GM10266 (cell line): Measurements from ENCODE around the gene NOP16.
"Not testable (repeated sequence)": the region's sequence is repeated elsewhere in the genome, so short reads cannot be mapped to it uniquely, and the experiment has no call there.

ENCODE experiments used
- DNase-seq: peaks from one replicate; pipeline ENCODE4 v3.0.0; 2012; ENCODE audit errors: extremely low spot score
- TF ChIP-seq, protein P1 (sequence below): IDR thresholded peaks from 2 replicates; pipeline ENCODE4 v1.5.1; 2012; ENCODE audit warnings: mild to moderate bottlenecking, low read depth; ENCODE audit not compliant: control insufficient read depth, insufficient read depth; ENCODE audit errors: missing control alignments

The NOP16 gene

DNA sequence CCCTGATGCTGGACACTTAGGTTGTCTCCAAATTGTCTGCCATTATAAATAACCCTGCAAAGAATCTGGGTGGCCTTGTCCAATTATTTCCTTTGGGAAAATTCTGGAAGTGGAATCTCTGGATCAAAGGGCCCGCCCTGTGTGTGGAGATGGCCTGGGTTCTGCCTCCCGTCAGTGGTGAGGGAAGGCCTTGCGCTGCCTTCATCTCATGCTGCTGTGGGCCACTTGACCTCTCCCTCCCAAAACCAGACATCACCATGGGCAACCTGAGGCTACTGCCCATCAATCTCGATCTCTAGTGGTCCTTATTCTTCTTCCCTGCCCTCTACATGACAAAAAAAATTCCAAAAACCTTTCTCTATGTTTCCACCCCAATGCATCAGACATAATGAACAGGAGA is 21.4 kb upstream of the NOP16 start:
- TF ChIP-seq, protein P1, sequence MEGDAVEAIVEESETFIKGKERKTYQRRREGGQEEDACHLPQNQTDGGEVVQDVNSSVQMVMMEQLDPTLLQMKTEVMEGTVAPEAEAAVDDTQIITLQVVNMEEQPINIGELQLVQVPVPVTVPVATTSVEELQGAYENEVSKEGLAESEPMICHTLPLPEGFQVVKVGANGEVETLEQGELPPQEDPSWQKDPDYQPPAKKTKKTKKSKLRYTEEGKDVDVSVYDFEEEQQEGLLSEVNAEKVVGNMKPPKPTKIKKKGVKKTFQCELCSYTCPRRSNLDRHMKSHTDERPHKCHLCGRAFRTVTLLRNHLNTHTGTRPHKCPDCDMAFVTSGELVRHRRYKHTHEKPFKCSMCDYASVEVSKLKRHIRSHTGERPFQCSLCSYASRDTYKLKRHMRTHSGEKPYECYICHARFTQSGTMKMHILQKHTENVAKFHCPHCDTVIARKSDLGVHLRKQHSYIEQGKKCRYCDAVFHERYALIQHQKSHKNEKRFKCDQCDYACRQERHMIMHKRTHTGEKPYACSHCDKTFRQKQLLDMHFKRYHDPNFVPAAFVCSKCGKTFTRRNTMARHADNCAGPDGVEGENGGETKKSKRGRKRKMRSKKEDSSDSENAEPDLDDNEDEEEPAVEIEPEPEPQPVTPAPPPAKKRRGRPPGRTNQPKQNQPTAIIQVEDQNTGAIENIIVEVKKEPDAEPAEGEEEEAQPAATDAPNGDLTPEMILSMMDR = no peak
- DNase-seq = no peak

DNA sequence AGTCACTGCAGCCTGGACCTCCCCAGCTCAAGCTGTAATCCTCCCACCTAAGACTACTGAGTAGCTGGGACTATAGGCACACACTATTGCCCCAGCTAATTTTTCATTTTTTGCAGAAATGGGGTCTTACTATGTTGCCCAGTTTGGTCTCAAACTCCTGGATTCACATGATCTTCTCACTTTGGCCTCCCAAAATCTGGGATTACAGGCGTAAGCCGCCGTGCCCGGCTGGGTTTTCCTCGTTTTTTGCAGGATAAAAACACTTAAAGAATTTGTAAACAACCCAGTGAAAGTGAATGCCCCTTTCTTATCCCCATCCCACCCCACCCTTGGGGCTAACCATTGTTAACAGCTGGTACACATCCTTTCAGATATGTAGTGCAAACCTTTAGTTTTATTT is 20.2 kb upstream of the NOP16 start:
- no peak for DNase-seq
- TF ChIP-seq, protein P1 = no peak

DNA sequence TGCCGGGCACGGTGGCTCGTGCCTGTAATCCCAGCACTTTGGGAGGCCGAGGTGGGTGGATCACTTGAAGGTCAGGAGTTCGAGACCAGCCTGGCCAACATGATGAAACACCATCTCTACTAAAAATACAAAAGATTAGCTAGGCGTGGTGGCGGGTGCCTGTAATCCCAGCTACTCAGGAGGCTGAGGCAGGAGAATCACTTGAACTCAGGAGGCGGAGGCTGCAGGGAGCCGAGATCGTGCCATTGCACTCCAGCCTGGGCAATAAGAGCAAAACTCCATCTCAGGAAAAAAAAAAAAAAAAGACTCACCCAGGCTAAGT is 19.8 kb upstream of the NOP16 start:
- DNase-seq = not testable (repeated sequence)

DNA sequence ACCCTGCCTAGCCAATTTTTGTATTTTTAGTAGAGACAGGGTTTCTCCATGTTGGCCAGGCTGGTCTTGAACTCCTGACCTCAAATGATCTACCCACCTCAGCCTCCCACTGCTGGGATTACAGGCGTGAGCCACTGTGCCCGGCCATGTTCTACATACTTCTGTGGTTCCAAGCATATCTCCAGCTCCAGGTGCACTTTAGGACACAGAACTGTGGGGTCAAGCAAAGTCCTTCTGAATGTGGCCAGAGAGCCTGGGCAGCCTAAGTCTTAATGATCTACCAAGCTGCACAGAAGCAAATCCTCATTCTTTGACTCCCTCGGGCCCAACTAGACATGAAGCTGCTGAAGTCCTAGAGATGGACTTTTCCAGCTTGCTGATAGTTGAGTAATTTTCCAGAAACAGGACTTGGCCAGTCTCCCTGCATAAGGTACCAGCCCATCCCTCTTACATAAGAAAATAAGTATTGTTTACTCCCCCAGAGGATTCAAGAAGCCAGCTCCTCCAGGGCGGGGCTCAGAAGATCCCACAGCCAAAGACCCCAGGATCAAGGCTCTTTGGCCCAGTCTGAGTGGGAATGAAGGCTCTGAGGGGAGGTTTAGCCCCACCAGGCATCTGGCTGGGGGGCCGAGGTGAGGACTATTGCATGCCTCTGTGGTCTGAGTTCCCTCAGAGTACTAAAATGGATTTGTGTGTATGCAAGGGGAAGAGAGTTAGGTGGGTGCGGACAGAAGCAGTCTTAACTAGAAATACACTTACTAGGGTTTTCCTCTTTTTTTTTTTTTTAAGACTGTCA is 19.3 kb upstream of the NOP16 start:
- no peak for DNase-seq
- TF ChIP-seq, protein P1 = no peak

DNA sequence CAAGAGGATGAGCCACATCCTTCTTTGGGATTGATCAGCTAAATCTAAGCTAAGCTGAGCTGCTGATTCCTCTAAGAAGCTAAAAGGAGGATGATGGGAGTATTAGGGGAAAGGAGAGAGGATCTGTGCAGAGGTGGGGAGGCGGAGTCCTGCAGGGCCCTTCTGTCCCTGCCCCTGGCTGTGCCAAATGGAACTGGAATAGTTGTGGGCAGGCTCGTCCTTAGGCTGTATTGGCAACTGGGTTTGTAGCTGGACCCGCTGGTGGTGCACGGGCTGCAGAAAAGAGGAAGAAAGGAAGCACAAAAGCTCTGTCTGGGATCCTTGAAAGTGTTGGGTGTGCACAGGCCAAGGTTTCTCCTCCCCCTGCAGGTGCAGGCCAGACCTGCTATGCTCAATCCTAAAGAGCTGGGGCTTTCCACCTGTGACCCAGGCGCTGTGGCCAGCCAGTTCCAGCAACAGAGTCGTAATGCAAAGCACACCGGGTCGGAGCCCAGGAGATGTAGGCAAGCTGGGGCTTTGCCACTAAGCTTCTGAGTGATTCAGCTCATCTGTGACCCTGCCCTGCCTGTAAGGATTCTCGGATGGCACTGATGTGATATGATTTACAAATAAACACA is 18.1 kb upstream of the NOP16 start:
- no peak for DNase-seq
- TF ChIP-seq, protein P1 = no peak

DNA sequence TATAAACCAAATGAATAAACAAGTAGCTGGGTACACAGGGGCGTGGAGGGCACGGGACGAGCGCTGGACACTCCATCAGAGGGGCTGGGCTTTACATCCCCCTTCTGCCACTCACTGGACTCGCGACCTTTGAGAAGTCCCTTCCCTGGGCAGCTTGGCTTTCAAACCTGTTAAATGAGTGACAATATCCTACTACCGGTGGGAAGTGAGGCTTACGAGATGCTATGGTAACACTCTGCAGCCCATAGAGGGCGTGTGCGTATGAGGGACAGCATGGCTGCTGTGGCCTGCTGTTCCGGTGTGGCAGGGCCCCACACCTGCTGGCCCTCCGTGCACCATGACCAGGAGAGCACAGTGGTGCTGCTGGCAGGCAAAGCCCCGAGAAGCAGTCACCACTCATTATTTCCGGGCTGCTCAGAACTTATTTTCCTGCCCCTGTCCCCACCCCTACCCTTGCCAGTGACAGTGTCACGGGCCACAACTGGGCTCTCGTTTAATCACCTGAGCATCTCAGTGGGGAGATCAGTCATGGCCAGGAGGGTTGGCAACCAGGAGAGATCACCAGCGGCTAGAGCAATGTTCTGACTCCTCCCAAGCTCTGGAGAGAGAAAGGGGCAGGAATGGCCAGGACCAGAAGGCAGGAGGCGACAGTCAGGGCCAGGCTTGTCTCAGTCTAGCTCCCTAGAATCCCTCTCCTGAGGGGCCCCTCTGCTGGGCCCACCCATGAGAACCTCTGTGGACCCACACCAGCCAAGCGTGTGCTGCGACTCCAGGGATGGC is 17.4 kb upstream of the NOP16 start:
- DNase-seq = no peak
- TF ChIP-seq, protein P1 = no peak

DNA sequence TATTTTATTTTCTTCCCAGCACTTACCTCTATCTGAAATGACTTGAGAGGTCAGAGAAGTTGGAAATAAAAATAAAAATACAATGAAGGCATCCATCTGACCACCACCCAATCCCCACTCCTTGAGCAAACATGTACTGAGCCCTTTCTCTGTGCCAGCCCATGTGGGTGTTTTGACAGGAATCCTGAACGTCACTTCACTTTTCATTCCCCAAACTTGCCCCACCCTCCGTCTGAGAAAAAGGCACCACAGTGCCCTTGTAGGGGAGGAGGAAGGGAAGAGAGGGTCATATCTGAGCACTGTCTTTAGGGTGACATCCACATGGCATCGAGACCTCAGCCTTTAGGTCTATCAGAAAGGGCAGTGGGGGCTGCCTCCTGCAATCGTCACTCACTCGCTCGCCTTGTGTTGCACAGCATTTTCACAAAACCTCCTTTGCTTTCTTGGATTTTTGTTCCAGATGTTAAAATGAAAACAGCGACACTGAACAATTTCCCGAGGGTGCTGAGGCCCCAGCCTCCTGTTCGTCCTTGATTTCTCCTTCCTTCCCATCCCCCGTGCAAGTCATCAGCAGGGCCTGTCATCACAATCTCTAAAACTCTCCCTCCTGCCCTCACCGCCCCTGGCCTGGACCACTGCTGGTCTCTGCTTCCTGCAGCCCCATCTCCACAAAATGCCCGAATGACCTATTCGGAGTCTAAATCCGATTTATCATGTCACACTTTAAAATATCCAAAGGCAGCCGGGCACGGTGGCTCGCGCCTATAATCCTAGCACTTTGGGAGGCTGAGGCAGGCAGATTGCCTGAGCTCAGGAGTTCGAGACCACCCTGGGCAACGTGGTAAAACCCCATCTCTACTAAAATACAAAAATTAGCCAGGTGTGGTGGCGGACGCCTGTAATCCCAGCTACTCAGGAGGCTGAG is 13.1 kb upstream of the NOP16 start:
- TF ChIP-seq, protein P1 = no peak
- DNase-seq = no peak
